Calu3 (cell line): ENCODE results near the gene LAIR1. TPM values are rescaled to one million over a fixed set of nuclear protein-coding genes. Genes with fewer than 3 reads are reported as not detected.
"Not testable (repeated sequence)": the region's sequence is repeated elsewhere in the genome, so short reads cannot be mapped to it uniquely, and the experiment has no call there.

Experiments
- BruUV-seq: library from RNA; stranded (reverse); fragments of 400-500 nt; replicated peaks from 2 replicates; lab custom pipeline; 2021; lab: Mats Ljungman, UMichigan
- CTCF ChIA-PET: fragments of 300-600 bp; sonication (Branson Sonifier 250); formaldehyde crosslinking; loops from one replicate; lab custom pipeline; 2022; ENCODE audit warnings: antibody characterized with exemption; lab: Charles Lee
- DNase-seq: peaks from one replicate; pipeline ENCODE4 v3.0.0; 2022
- H3K27ac Mint-ChIP-seq: one replicate; pipeline ENCODE4 v1.8.0; 2022; ENCODE audit warnings: mixed read lengths; ENCODE audit not compliant: unreplicated experiment
- H3K27me3 Mint-ChIP-seq: one replicate; pipeline ENCODE4 v1.8.0; 2022; ENCODE audit warnings: mixed read lengths; ENCODE audit not compliant: unreplicated experiment
- H3K36me3 Mint-ChIP-seq: one replicate; pipeline ENCODE4 v1.8.0; 2022; ENCODE audit warnings: mild to moderate bottlenecking, moderate library complexity, mixed read lengths; ENCODE audit not compliant: insufficient read depth, unreplicated experiment
- H3K4me1 Mint-ChIP-seq: one replicate; pipeline ENCODE4 v1.8.0; 2022; ENCODE audit warnings: mild to moderate bottlenecking, low read depth, mixed read lengths; ENCODE audit not compliant: unreplicated experiment
- H3K4me3 Mint-ChIP-seq: one replicate; pipeline ENCODE4 v1.8.0; 2022; ENCODE audit warnings: mild to moderate bottlenecking, low read depth, moderate library complexity, mixed read lengths; ENCODE audit not compliant: unreplicated experiment
- H3K9me3 Mint-ChIP-seq: one replicate; pipeline ENCODE4 v1.8.0; 2022; ENCODE audit warnings: low read depth, mixed read lengths; ENCODE audit not compliant: unreplicated experiment
- intact Hi-C: fragments of 100-400 bp; cut with micrococcal nuclease; formaldehyde crosslinking; loops from one replicate; pipeline ENCODE4 v1.10.0; 2022; ENCODE audit not compliant: unreplicated experiment
- total RNA-seq: library from RNA; stranded (reverse); gene quantifications from 2 replicates; pipeline ENCODE4 v1.2.3, GENCODE V29; 2022
- TF ChIP-seq, protein P1 (sequence below): fragments of 200-600 bp; IDR thresholded peaks from one replicate; pipeline ENCODE4 v1.8.0; 2022; ENCODE audit warnings: antibody characterized with exemption; ENCODE audit not compliant: unreplicated experiment

The LAIR1 gene
- total RNA-seq, 1 experiment from 2014 or later = 0.83 TPM

DNA sequence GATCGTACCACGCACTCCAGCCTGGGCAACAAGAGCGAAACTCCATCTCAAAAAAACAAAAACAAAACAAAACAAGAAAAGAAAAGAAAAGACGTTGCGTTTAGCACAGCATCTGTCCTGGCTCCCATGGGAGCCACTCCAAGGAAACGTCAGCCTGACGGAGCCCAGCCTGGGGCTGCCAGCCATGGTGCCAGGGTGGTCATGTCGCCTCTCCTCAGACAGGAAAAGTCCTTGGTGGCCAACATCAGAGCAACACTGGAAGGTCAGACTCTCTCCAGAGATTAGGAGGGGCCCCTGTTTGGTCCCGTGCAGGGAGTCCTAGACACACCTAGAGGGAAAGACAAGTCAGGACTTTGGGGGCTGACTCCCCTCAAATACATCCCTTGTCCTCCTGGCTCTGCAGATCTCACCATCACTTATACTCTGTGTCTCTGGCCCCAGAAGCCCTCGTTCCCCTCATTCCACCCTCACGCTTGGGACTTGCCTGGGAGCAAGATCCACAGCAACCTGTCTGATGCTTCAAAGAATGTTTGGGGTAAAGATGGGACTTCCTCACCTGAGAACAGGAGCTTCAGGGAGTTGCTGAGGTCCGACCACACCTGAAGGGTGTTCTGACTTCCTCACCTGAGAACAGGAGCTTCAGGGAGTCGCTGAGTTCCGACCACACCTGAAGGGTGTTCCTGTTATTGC, 35.1 kb downstream of the LAIR1 start:
- Mint-ChIP-seq H3K4me3 (no peak overlapping the region), H3K36me3 (no peaks in the 10 kb centered on the region), H3K27me3 (peaks cover 47% of the 10 kb centered on the region), H3K4me1 (no peaks in the 10 kb centered on the region), H3K27ac (no peak overlapping the region), H3K9me3 (peaks cover 6% of the 10 kb centered on the region)
- no TSS peak for BruUV-seq
- no peak for DNase-seq
- TF ChIP-seq, protein P1, sequence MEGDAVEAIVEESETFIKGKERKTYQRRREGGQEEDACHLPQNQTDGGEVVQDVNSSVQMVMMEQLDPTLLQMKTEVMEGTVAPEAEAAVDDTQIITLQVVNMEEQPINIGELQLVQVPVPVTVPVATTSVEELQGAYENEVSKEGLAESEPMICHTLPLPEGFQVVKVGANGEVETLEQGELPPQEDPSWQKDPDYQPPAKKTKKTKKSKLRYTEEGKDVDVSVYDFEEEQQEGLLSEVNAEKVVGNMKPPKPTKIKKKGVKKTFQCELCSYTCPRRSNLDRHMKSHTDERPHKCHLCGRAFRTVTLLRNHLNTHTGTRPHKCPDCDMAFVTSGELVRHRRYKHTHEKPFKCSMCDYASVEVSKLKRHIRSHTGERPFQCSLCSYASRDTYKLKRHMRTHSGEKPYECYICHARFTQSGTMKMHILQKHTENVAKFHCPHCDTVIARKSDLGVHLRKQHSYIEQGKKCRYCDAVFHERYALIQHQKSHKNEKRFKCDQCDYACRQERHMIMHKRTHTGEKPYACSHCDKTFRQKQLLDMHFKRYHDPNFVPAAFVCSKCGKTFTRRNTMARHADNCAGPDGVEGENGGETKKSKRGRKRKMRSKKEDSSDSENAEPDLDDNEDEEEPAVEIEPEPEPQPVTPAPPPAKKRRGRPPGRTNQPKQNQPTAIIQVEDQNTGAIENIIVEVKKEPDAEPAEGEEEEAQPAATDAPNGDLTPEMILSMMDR = no peak
- intact Hi-C loops = no loop called here
- CTCF ChIA-PET = interaction anchor here (0.6 kb wide), 1 partner anchor 378 kb away, joined by 5 read pairs; no protein-coding TSS in a partner anchor

DNA sequence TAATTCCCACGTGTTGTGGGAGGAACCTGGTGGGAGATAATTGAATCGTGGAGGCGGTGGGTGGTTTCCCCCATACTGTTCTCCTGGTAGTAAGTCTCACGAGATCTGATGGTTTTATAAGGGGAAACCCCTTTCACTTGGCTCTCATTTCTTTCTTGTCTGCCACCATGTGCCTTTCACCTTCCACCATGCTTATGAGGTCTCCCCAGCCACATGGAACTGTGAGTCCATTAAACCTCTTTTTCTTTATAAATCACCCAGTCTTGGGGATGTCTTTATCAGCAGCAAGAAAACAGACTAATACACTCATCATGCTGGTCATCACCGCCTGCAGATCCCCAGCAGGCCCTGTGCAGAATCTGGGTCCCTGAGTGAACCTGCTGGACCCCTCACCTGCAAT, 36.0 kb downstream of the LAIR1 start:
- BruUV-seq, DNase-seq, H3K27ac Mint-ChIP-seq, H3K9me3 Mint-ChIP-seq, intact Hi-C loops, CTCF ChIA-PET, H3K4me1 Mint-ChIP-seq, H3K36me3 Mint-ChIP-seq, H3K4me3 Mint-ChIP-seq: not testable (repeated sequence)
- peaks cover 39% of the 10 kb centered on the region for H3K27me3 Mint-ChIP-seq

DNA sequence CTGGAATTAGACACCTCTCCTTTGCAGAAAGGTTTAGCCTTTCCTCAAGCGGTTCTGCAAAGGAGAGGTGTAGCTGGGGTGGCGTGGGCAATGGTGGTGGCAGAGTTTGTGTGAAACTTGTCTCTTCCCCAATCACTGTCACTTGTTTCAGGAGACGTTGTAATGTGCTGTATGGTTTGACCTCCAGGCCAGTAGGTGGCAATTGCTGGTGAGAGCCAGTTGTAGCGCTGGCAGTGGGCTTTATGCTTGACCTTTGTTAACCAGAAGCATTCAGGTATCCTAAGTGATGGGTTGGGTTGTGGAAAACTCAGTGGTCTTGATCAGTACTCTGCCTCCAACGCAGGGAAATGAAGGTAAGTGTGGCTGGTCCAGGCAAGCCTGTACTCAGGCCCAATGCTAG, 39.1 kb downstream of the LAIR1 start:
- peaks cover 45% of the 10 kb centered on the region for H3K27me3 Mint-ChIP-seq
- no TSS peak for BruUV-seq
- H3K36me3 Mint-ChIP-seq = no peaks in the 10 kb centered on the region
- intact Hi-C loops = loop anchor here (1.0 kb wide), 2 partner anchors 29 to 66 kb away; no protein-coding TSS in a partner anchor
- peaks cover 6% of the 10 kb centered on the region for H3K9me3 Mint-ChIP-seq
- CTCF ChIA-PET = interaction anchor here (0.6 kb wide), 1 partner anchor 694 kb away, joined by 4 read pairs; no protein-coding TSS in a partner anchor
- DNase-seq = no peak
- TF ChIP-seq, protein P1 = no peak
- H3K4me1 Mint-ChIP-seq = no peaks in the 10 kb centered on the region
- H3K4me3 Mint-ChIP-seq = no peak overlapping the region
- H3K27ac Mint-ChIP-seq = no peak overlapping the region

DNA sequence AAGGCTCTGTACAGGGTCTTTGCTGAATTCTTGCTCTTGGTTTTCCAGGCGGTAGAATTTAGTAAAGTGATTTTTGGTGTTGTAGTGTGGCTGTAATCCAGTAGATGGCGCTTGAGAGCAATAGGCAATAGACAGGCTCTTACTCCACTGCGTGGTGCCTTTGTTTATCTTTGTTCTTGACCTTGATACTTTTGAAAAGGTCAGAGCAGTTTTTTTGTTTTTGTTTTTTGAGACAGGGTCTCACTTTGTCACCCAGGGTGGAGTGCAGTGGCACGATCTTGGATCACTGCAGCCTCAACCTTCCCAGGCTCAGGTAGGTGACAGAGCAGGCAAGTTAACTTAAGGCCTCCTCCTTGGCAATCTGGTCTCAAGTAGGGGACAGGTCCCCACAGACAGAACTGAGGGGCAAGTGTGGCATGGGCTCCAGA, 39.5 kb downstream of the LAIR1 start:
- H3K4me1 Mint-ChIP-seq = no peaks in the 10 kb centered on the region
- H3K36me3 Mint-ChIP-seq = no peaks in the 10 kb centered on the region
- H3K4me3 Mint-ChIP-seq = no peak overlapping the region
- CTCF ChIA-PET = interaction anchor here (0.6 to 1.4 kb wide), 3 partner anchors 30 to 694 kb away, joined by 3 to 4 read pairs (median 4); no protein-coding TSS in a partner anchor
- BruUV-seq = no TSS peak
- H3K9me3 Mint-ChIP-seq = peaks cover 6% of the 10 kb centered on the region
- intact Hi-C loops = loop anchor here (1.0 kb wide), 2 partner anchors 29 to 66 kb away; no protein-coding TSS in a partner anchor
- TF ChIP-seq, protein P1 = peak; percentile 69
- H3K27me3 Mint-ChIP-seq = peaks cover 49% of the 10 kb centered on the region
- peak; percentile 56 for DNase-seq
- H3K27ac Mint-ChIP-seq = no peak overlapping the region
